Liver (tissue), 9 donors: ENCODE results near the gene GNAI2. TPM values are rescaled to one million over a fixed set of nuclear protein-coding genes. Genes with fewer than 3 reads are reported as not detected.

ENCODE experiments used
- DNase-seq: peaks from one replicate; pipeline ENCODE4 v3.0.0-alpha.2; 2017; ENCODE audit warnings: low spot score
- H3K27ac ChIP-seq, 2 donors: one replicate each; pipeline ENCODE4 v1.7.0; 2013; ENCODE audit warnings: inconsistent platforms in 2 of 2, low read length in 2 of 2, control low read depth in 1 of 2, low read depth in 1 of 2, mild to moderate bottlenecking in 1 of 2
- H3K27me3 ChIP-seq, 4 donors: one replicate each; pipeline versions ENCODE4 v1.6.1 to v1.7.0; 2013; ENCODE audit warnings: low read length in 3 of 4, inconsistent platforms in 1 of 4, mild to moderate bottlenecking in 1 of 4, moderate library complexity in 1 of 4; ENCODE audit not compliant: control insufficient read depth in 4 of 4, insufficient read depth in 4 of 4
- H3K36me3 ChIP-seq, 4 donors: one replicate each; pipeline versions ENCODE4 v1.6.1 to v1.7.0; 2013; ENCODE audit warnings: low read length in 3 of 4, mild to moderate bottlenecking in 3 of 4, low read depth in 1 of 4, moderate library complexity in 1 of 4; ENCODE audit not compliant: control insufficient read depth in 4 of 4, insufficient read depth in 3 of 4
- H3K4me1 ChIP-seq, 4 donors: one replicate each; pipeline versions ENCODE4 v1.6.1 to v1.7.0; 2013; ENCODE audit warnings: low read length in 3 of 4, mild to moderate bottlenecking in 3 of 4, moderate library complexity in 1 of 4; ENCODE audit not compliant: control insufficient read depth in 4 of 4, insufficient read depth in 4 of 4
- H3K4me3 ChIP-seq, 3 donors: one replicate each; pipeline versions ENCODE4 v1.6.1 to v1.7.0; 2013; ENCODE audit warnings: low read length in 3 of 3, control low read depth in 1 of 3, low read depth in 1 of 3, mild to moderate bottlenecking in 1 of 3
- H3K9ac ChIP-seq, 2 donors: one replicate each; pipeline ENCODE4 v1.7.0; 2013; ENCODE audit warnings: low read length in 2 of 2, mild to moderate bottlenecking in 2 of 2, moderate library complexity in 2 of 2, control low read depth in 1 of 2, low read depth in 1 of 2
- H3K9me3 ChIP-seq, 4 donors: one replicate each; pipeline versions ENCODE4 v1.6.1 to v1.7.0; 2013; ENCODE audit warnings: low read length in 3 of 4; ENCODE audit not compliant: control insufficient read depth in 4 of 4
- ATF3 ChIP-seq: IDR thresholded peaks from 2 replicates; pipeline ENCODE4 v1.6.1; 2016; ENCODE audit warnings: antibody characterized with exemption
- EGR1 ChIP-seq, 2 donors: IDR thresholded peaks; 2 replicates each; pipeline ENCODE4 v1.6.1; 2016 to 2018; ENCODE audit warnings: antibody characterized with exemption in 2 of 2, low read depth in 2 of 2
- FOXA2 ChIP-seq: IDR thresholded peaks from 2 replicates; pipeline ENCODE4 v1.6.1; 2016; ENCODE audit warnings: antibody characterized with exemption
- GABPA ChIP-seq, 2 donors: IDR thresholded peaks in 1 of 2; conservative IDR thresholded peaks in 1 of 2; 2 replicates each; pipeline ENCODE4 v1.6.1; 2016; ENCODE audit warnings: antibody characterized with exemption in 2 of 2, mild to moderate bottlenecking in 1 of 2, moderate library complexity in 1 of 2
- HNF4A ChIP-seq, 2 donors: conservative IDR thresholded peaks; 2 replicates each; pipeline ENCODE4 v1.6.1; 2016; ENCODE audit warnings: antibody characterized with exemption in 2 of 2, mild to moderate bottlenecking in 2 of 2
- HNF4G ChIP-seq: IDR thresholded peaks from 2 replicates; pipeline ENCODE4 v1.6.1; 2016; ENCODE audit warnings: antibody characterized with exemption
- JUND ChIP-seq, 2 donors: IDR thresholded peaks; 2 replicates each; pipeline ENCODE4 v1.6.1; 2016; ENCODE audit warnings: antibody characterized with exemption in 2 of 2
- NR2F2 ChIP-seq: IDR thresholded peaks from 2 replicates; pipeline ENCODE4 v1.6.1; 2016; ENCODE audit warnings: antibody characterized with exemption
- RAD21 ChIP-seq, 2 donors: IDR thresholded peaks; 2 replicates each; pipeline ENCODE4 v1.6.1; 2016; ENCODE audit warnings: antibody characterized with exemption in 2 of 2, mild to moderate bottlenecking in 2 of 2
- RXRA ChIP-seq, 2 donors: IDR thresholded peaks; 2 replicates each; pipeline ENCODE4 v1.6.1; 2017 to 2018; ENCODE audit warnings: antibody characterized with exemption in 2 of 2, mild to moderate bottlenecking in 1 of 2
- SP1 ChIP-seq: IDR thresholded peaks from 2 replicates; pipeline ENCODE4 v1.6.1; 2018; ENCODE audit warnings: antibody characterized with exemption, mild to moderate bottlenecking
- TAF1 ChIP-seq: conservative IDR thresholded peaks from 2 replicates; pipeline ENCODE4 v1.6.1; 2016; ENCODE audit warnings: antibody characterized with exemption, mild to moderate bottlenecking
- ZBTB33 ChIP-seq: IDR thresholded peaks from 2 replicates; pipeline ENCODE4 v1.6.1; 2016; ENCODE audit warnings: antibody characterized with exemption
- WGBS: extraction: QIAGEN DNeasy Blood & Tissue Kit; methylation state at CpG from one replicate; pipeline ENCODE4 v1.1.7; 2013; 5-methylcytosine and 5-hydroxymethylcytosine counted together
- polyA plus RNA-seq, 2 donors: library from polyadenylated mRNA; stranded (reverse) in 1 of 2; unstranded in 1 of 2; fragments of 200-250 nt in 1 of 2; fragments of >200 nt in 1 of 2; fragmentation: Nextera tagmentation in 1 of 2; extraction: Ambion mirVana in 1 of 2; gene quantifications; one replicate each; pipeline versions ENCODE4 v1.2.1 to v1.2.3, GENCODE V29; 2013 to 2015
- total RNA-seq, 2 donors: library from RNA; depleted of rRNA; stranded (reverse); fragments of >200 nt; gene quantifications; one replicate each; pipeline ENCODE4 v1.2.3, GENCODE V29; 2014
- TF ChIP-seq, protein P1 (sequence below): IDR thresholded peaks from 2 replicates; pipeline ENCODE4 v1.6.1; 2016; ENCODE audit warnings: antibody characterized with exemption
- TF ChIP-seq, protein P2 (sequence below): IDR thresholded peaks from 2 replicates; pipeline ENCODE4 v1.6.1; 2016; ENCODE audit warnings: antibody characterized with exemption, mild to moderate bottlenecking
- donor health status: healthy.
- donor health status: healthy.
- donor health status: healthy.
- donor health status: healthy.
- donor health status: healthy.

GNAI2 gene
- total and polyA plus RNA-seq, 4 donors = 58.3 to 86.3 (median 62.3) TPM

DNA sequence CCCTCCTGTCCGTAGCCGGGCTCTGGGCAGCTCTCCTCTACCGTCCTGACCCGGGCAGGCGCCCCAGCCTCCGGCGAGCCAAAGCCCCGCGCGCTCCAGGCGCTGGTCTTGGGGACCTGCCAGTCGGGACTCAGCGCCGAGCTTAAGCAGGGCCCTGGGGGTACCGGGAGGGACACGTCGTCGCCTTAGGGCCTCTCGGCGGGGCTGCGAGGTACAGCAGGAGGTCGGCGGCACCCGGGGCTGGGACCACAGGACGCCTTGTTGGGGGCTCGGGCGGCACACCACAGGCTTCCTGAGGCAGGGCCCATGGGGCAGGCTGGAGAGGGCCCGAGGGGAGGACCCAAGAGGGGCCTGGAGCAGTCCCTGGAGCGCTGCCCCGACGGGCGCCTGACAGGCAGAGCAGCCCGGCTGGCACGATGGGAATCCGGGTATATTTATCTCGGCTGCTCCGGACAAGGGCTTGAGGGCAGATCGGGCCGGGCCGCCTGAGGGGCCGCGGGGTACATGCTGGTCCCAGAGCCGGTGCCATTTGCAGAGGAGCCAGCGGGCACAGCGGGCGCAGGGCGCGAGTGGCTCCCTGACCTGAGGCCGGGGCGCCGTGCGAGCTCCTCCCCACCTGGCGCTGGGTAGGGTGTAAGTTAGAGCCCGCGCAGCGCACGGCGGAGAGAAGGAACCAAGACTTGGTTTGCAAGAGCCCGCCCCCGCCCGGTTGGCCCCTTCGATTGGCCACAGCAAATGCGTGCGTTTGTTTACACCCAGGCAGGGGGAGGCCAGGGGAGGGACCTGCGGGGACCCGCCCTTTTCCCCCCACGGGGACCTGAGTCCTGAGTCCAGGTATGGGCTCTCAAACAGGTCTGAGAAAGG lies 30.4 kb upstream of the GNAI2 start (continued):
- TF ChIP-seq ZBTB33 = no peak

GRCh38 chr3:50207359-50208042 lies 28.5 kb upstream of the GNAI2 start:
- WGBS = 42% methylated on average over 17 of the region's 17 CpGs
- H3K9me3 ChIP-seq = no peaks in the 10 kb centered on the region
- H3K27ac ChIP-seq = peak overlapping the region; percentile 95 to 96
- peak; percentile 22 to 41 for TF ChIP-seq RXRA (IDR thresholded peaks at IDR 0.05)
- no peak for TF ChIP-seq NR2F2
- TF ChIP-seq JUND (IDR thresholded peaks at IDR 0.05) = no peak
- no peak for TF ChIP-seq TAF1
- no peak for TF ChIP-seq EGR1 (IDR thresholded peaks at IDR 0.05; ENCODE audit: low read depth in 2 of 2)
- no peak for TF ChIP-seq GABPA (IDR thresholded peaks at IDR 0.05 in 1 of 2, conservative IDR thresholded peaks at IDR 0.05 in 1 of 2)
- peak; percentile 57 to 71 for TF ChIP-seq HNF4A (conservative IDR thresholded peaks at IDR 0.05)
- no peak for TF ChIP-seq RAD21 (IDR thresholded peaks at IDR 0.05)
- peak; percentile 50 for TF ChIP-seq SP1
- TF ChIP-seq, protein P1, sequence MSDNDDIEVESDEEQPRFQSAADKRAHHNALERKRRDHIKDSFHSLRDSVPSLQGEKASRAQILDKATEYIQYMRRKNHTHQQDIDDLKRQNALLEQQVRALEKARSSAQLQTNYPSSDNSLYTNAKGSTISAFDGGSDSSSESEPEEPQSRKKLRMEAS = no peak
- no peak for TF ChIP-seq ATF3
- no peak for TF ChIP-seq FOXA2
- no peak for TF ChIP-seq HNF4G
- TF ChIP-seq, protein P2, sequence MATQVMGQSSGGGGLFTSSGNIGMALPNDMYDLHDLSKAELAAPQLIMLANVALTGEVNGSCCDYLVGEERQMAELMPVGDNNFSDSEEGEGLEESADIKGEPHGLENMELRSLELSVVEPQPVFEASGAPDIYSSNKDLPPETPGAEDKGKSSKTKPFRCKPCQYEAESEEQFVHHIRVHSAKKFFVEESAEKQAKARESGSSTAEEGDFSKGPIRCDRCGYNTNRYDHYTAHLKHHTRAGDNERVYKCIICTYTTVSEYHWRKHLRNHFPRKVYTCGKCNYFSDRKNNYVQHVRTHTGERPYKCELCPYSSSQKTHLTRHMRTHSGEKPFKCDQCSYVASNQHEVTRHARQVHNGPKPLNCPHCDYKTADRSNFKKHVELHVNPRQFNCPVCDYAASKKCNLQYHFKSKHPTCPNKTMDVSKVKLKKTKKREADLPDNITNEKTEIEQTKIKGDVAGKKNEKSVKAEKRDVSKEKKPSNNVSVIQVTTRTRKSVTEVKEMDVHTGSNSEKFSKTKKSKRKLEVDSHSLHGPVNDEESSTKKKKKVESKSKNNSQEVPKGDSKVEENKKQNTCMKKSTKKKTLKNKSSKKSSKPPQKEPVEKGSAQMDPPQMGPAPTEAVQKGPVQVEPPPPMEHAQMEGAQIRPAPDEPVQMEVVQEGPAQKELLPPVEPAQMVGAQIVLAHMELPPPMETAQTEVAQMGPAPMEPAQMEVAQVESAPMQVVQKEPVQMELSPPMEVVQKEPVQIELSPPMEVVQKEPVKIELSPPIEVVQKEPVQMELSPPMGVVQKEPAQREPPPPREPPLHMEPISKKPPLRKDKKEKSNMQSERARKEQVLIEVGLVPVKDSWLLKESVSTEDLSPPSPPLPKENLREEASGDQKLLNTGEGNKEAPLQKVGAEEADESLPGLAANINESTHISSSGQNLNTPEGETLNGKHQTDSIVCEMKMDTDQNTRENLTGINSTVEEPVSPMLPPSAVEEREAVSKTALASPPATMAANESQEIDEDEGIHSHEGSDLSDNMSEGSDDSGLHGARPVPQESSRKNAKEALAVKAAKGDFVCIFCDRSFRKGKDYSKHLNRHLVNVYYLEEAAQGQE = no peak
- H3K4me3 ChIP-seq = peak overlapping the region; percentile 38 to 77 (median 50)
- DNase-seq = no peak
- H3K4me1 ChIP-seq = peaks cover 37 to 88% (median 75%) of the 10 kb centered on the region in 4 donors
- no peaks in the 10 kb centered on the region for H3K27me3 ChIP-seq
- H3K9ac ChIP-seq = peak overlapping the region; percentile 33 to 67
- no peaks in the 10 kb centered on the region for H3K36me3 ChIP-seq
